Endothelial cell of umbilical vein (primary cell): ENCODE results near the gene RBM4. TPM values are rescaled to one million over a fixed set of nuclear protein-coding genes. Genes with fewer than 3 reads are reported as not detected.

Experiments used
- BruUV-seq: library from RNA; stranded (reverse); fragments of 400-500 nt; replicated peaks from 2 replicates; lab custom pipeline; 2021; lab: Mats Ljungman, UMichigan
- CTCF ChIA-PET: fragments of 300-600, 350-600 bp; sonication (Branson Sonifier 250); formaldehyde crosslinking; loops from one replicate; lab custom pipeline; 2021; ENCODE audit warnings: antibody characterized with exemption, inconsistent platforms; lab: Charles Lee
- POLR2A ChIA-PET: fragments of 300-600, 350-600 bp; sonication (Branson Sonifier 250); formaldehyde crosslinking; loops from one replicate; lab custom pipeline; 2021; ENCODE audit warnings: antibody characterized with exemption, inconsistent platforms; lab: Charles Lee
- DNase-seq: peaks from one replicate; pipeline ENCODE4 v3.0.0-alpha.2; 2011; ENCODE audit warnings: low read depth, low spot score
- FAIRE-seq: peaks from 2 replicates; lab custom pipeline; 2011; peaks lifted over from hg19 to GRCh38; lab: Jason Lieb, UNC
- H2AFZ ChIP-seq: 2 replicates; pipeline ENCODE4 v1.6.0; 2012; ENCODE audit warnings: low read depth, low read length, control low read depth, inconsistent platforms
- H3K27ac ChIP-seq: 2 replicates; pipeline ENCODE4 v1.5.1; 2011; ENCODE audit warnings: low read depth, mild to moderate bottlenecking, control low read depth, low read length, moderate library complexity; ENCODE audit not compliant: insufficient read depth
- H3K27me3 ChIP-seq, 2 experiments: 2 replicates each; pipeline versions ENCODE4 v1.6.0 to v1.6.1; 2011; ENCODE audit warnings: low read length in 2 of 2, mixed read lengths in 1 of 2; ENCODE audit not compliant: control insufficient read depth in 2 of 2, insufficient read depth in 2 of 2
- H3K36me3 ChIP-seq, 2 experiments: 2 replicates in 1 of 2; 3 replicates in 1 of 2; pipeline ENCODE4 v1.5.1; 2011; ENCODE audit warnings: low read length in 2 of 2, mild to moderate bottlenecking in 1 of 2, moderate library complexity in 1 of 2; ENCODE audit not compliant: control insufficient read depth in 2 of 2, insufficient read depth in 2 of 2; ENCODE audit errors: extremely low read depth in 1 of 2
- H3K4me1 ChIP-seq: 3 replicates; pipeline ENCODE4 v1.5.1; 2011; ENCODE audit warnings: mild to moderate bottlenecking, low read length; ENCODE audit not compliant: control insufficient read depth, insufficient read depth; ENCODE audit errors: extremely low read depth
- H3K4me2 ChIP-seq: 2 replicates; pipeline ENCODE4 v1.6.1; 2011; ENCODE audit warnings: low read length, control low read depth, mixed read lengths; ENCODE audit not compliant: insufficient read depth
- H3K4me3 ChIP-seq, 3 experiments: fragments of 200-600 bp in 1 of 3; sonication (generic), shearing (Covaris generic) in 1 of 3; replicated peaks in 1 of 3; 2 replicates each; pipeline ENCODE4 v1.5.1; 2011 to 2016; ENCODE audit warnings: control low read depth in 3 of 3, low read length in 3 of 3, mild to moderate bottlenecking in 2 of 3, inconsistent platforms in 1 of 3, low read depth in 1 of 3, moderate library complexity in 1 of 3; ENCODE audit not compliant: insufficient read depth in 1 of 3
- H3K79me2 ChIP-seq: 2 replicates; pipeline ENCODE4 v1.6.0; 2012; ENCODE audit warnings: low read length, inconsistent platforms; ENCODE audit not compliant: control insufficient read depth, insufficient read depth
- H3K9ac ChIP-seq: replicated peaks from 2 replicates; pipeline ENCODE3; 2011; ENCODE audit warnings: low read length, control low read depth; ENCODE audit not compliant: insufficient read depth; ENCODE audit errors: extremely low read depth
- H3K9me1 ChIP-seq: replicated peaks from 3 replicates; pipeline ENCODE4 v1.6.0; 2011; ENCODE audit warnings: mild to moderate bottlenecking, low read length; ENCODE audit not compliant: control insufficient read depth, insufficient read depth; ENCODE audit errors: extremely low read depth
- H3K9me3 ChIP-seq: replicated peaks from 2 replicates; pipeline ENCODE4 v1.5.1; 2012; ENCODE audit warnings: low read length, inconsistent platforms; ENCODE audit not compliant: control insufficient read depth, insufficient read depth
- H4K20me1 ChIP-seq: replicated peaks from 2 replicates; pipeline ENCODE3; 2011; ENCODE audit warnings: mild to moderate bottlenecking, low read length; ENCODE audit not compliant: control insufficient read depth, insufficient read depth; ENCODE audit errors: extremely low read depth
- FOS ChIP-seq: IDR thresholded peaks from 2 replicates; pipeline ENCODE4 v1.6.1; 2011; ENCODE audit warnings: mild to moderate bottlenecking, low read length, moderate library complexity, borderline replicate concordance; ENCODE audit not compliant: insufficient read depth
- GATA2 ChIP-seq: IDR thresholded peaks from 2 replicates; pipeline ENCODE4 v1.7.0; 2011; ENCODE audit warnings: low read depth, mild to moderate bottlenecking, moderate library complexity, mixed read lengths, low read length; ENCODE audit not compliant: insufficient read length, insufficient read depth
- MYC ChIP-seq: IDR thresholded peaks from one replicate; pipeline ENCODE4 v1.6.1; 2011; ENCODE audit warnings: mild to moderate bottlenecking, low read depth, low read length
- POLR2A ChIP-seq: IDR thresholded peaks from 2 replicates; pipeline ENCODE4 v1.6.1; 2012; ENCODE audit warnings: low read depth, mild to moderate bottlenecking, control low read depth, low read length
- dilution Hi-C: fragments of 300-500 bp; cut with MboI; formaldehyde crosslinking; loops from one replicate; pipeline ENCODE4 v1.15.0; 2019; ENCODE audit warnings: low sequenced_read_pairs; ENCODE audit not compliant: extremely low pct_ligation_motif_present
- intact Hi-C: fragments of 100-400 bp; cut with micrococcal nuclease; formaldehyde crosslinking; loops from one replicate; pipeline ENCODE4 v1.10.0; 2022
- polyA plus RNA-seq, 4 experiments: library from polyadenylated mRNA; depleted of rRNA in 3 of 4; stranded (reverse) in 3 of 4; unstranded in 1 of 4; fragments of >200 nt; gene quantifications; 2 replicates each; pipeline versions ENCODE4 v1.2.1 to v1.2.3, GENCODE V29; 2011 to 2012; ENCODE audit warnings: missing spikeins in 1 of 4
- total RNA-seq: library from RNA; stranded (reverse); gene quantifications from 2 replicates; pipeline ENCODE4 v1.2.3, GENCODE V29; 2021

The RBM4 gene
- total and polyA plus RNA-seq, 2 donors (not counting 3 experiments of a cell fraction or from before 2014, with no cell fraction given), result 153 to 361 TPM

GRCh38 chr11:66651016-66651415 lies 12.5 kb downstream of the RBM4 start:
- DNase-seq (no peak), FAIRE-seq (no peak)
- Histone ChIP-seq H3K27me3 (no peaks in the 10 kb centered on the region), H2AFZ (no peak overlapping the region), H3K4me3 (no peak overlapping the region), H3K9me1 (no peaks in the 10 kb centered on the region), H3K9ac (no peak overlapping the region), H3K4me2 (no peak overlapping the region), H3K4me1 (no peaks in the 10 kb centered on the region), H3K79me2 (peaks cover 56% of the 10 kb centered on the region), H3K36me3 (peaks cover 13 to 15% of the 10 kb centered on the region in 2 experiments), H4K20me1 (peaks cover 9% of the 10 kb centered on the region), H3K27ac (no peak overlapping the region), H3K9me3 (no peaks in the 10 kb centered on the region)
- ChIA-PET POLR2A (no interaction called here), CTCF (interaction anchor here (0.6 kb wide), 1 partner anchor 9 kb away, joined by 3 read pairs; no protein-coding TSS in a partner anchor)
- intact Hi-C loops, result loop anchor here (2.0 kb wide), 1 partner anchor 58 kb away; the partner anchor contains the start of genes CCDC87 and CCS
- no TSS peak for BruUV-seq
- dilution Hi-C loops, result no loop called here
- TF ChIP-seq GATA2 (no peak), POLR2A (peak; percentile 26)

DNA sequence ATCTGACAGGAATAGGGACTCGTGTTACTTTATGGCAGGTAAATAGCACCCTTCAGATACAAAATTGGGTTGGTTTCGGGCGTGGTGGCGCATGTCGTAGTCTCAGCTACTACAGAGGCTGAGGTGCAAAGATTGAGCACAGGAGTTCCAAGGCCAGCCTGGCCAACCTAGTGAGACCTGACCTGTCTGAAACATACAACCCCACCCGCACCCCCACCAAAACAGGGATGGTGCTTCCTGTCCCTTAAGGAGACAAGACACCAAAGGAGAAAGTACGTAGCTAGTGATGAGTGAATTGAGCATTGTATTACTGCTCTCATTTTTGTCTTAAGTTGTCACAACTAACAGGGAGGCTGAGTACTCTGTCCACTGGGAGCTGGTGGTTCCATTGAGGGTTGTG lies 14.1 kb downstream of the RBM4 start:
- no peaks in the 10 kb centered on the region for H3K27me3 ChIP-seq
- no peak overlapping the region for H3K9ac ChIP-seq
- H3K9me1 ChIP-seq, result no peaks in the 10 kb centered on the region
- no peaks in the 10 kb centered on the region for H3K9me3 ChIP-seq
- CTCF ChIA-PET, result interaction anchor here (0.7 to 1.1 kb wide), 4 partner anchors 9 to 72 kb away, joined by 3 to 4 read pairs (median 3); partner anchors contain the start of gene RBM4
- no TSS peak for BruUV-seq
- no peak overlapping the region for H3K4me3 ChIP-seq
- DNase-seq (no peak), FAIRE-seq (no peak)
- TF ChIP-seq FOS, result no peak
- peak; percentile 26 for TF ChIP-seq POLR2A
- no peak for TF ChIP-seq MYC
- TF ChIP-seq GATA2, result no peak
- peaks cover 42% of the 10 kb centered on the region for H3K79me2 ChIP-seq
- intact Hi-C loops (no loop called here), dilution Hi-C loops (no loop called here)
- H3K36me3 ChIP-seq, result peaks cover 6 to 8% of the 10 kb centered on the region in 2 experiments
- H3K4me1 ChIP-seq, result no peaks in the 10 kb centered on the region
- POLR2A ChIA-PET, result interaction anchor here (1.3 kb wide), 1 partner anchor 15 kb away, joined by 3 read pairs; no protein-coding TSS in a partner anchor
- peaks cover 6% of the 10 kb centered on the region for H4K20me1 ChIP-seq
- no peak overlapping the region for H3K27ac ChIP-seq
- H3K4me2 ChIP-seq, result no peak overlapping the region
- H2AFZ ChIP-seq, result no peak overlapping the region
